DND-41 (cell line): Measurements from ENCODE around the gene LAMC3.

Source experiments
- CTCF ChIP-seq: IDR thresholded peaks from 2 replicates; pipeline ENCODE4 v1.5.1; 2012; ENCODE audit warnings: borderline replicate concordance, low read length, moderate library complexity, mild to moderate bottlenecking; ENCODE audit not compliant: poor library complexity, severe bottlenecking; ENCODE audit errors: extremely low read depth
- EZH2 ChIP-seq: IDR thresholded peaks from 3 replicates; pipeline ENCODE4 v1.6.1; 2012; ENCODE audit warnings: borderline replicate concordance, low read depth, mild to moderate bottlenecking, moderate library complexity, low read length, inconsistent platforms; ENCODE audit not compliant: severe bottlenecking

DNA sequence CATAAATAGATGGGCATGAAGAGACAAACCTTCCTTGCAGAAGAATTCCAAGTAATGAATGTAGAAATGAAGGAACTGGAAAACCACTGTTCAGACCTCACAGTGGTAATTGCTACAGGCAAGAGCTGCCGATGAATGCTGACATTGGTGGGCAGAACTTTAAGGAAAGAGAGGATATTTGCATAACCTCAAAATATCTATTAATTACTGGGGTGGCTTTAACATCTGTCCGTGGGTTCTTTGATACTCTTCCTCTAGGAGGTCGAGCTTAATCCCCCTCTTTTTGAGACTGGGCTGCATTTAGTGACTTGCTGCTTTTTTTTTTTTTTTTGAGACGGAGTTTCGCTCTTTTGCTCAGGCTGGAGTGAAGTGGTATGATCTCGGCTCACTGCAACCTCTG lies 34.7 kb downstream of the LAMC3 start:
- TF ChIP-seq CTCF (no peak), EZH2 (no peak)
